Mucosa of gallbladder (tissue), 1 donor: ENCODE measurements around the gene TMEM60. TPM values are rescaled to one million over a fixed set of nuclear protein-coding genes. Genes with fewer than 3 reads are reported as not detected.
"Not testable (repeated sequence)": the region's sequence is repeated elsewhere in the genome, so short reads cannot be mapped to it uniquely, and the experiment has no call there.

Source experiments
- DNase-seq: peaks from one replicate; pipeline ENCODE4 v3.0.0-alpha.2; 2020; ENCODE audit warnings: low spot score
- total RNA-seq: library from RNA; stranded (reverse); gene quantifications from one replicate; pipeline ENCODE4 v1.2.1, GENCODE V29; 2021
- donor health status: DM: no; HTN: no; CAD: no.

The TMEM60 gene, protein sequence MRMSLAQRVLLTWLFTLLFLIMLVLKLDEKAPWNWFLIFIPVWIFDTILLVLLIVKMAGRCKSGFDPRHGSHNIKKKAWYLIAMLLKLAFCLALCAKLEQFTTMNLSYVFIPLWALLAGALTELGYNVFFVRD
- total RNA-seq: 12.2 TPM

DNA sequence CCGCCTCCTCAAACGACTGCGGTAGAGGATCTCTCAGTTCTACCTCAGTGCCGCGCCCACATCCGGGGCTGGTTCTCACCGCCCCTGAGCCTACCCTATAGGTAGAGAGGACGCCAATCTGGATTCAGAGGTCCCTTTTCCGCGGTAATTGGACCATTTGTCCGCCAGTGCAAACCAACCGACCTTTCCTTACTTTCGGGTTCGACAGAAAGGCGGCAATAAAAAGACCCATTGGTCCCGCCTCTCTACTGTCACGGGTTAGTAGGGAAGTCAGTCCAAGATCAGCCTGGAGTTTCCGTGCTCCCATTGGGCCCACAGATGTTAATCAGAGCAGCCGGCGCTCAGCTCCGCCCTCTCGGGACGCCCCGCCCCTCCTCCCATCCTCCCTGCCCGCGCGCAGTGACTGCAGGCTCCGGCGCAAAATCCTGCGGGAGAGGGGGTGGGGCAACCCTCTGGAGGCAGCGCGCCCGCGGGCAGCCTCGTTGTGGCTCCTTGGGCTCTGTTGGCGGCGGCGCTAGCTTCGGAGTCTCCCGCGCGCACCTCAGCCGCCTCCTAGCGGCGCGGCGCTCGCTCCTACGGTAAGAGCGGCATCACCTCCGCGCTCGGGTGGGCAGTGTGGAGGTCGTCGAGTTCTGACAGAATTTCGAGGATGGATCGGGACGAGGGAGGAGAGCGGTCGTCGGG, at the start of gene TMEM60, which contains the start of gene PHTF2:
TMEM60 (minus strand) TSS at position 41 of the 684 bp plus-strand sequence. CDS start 4,061 bp downstream, outside the sequence.
PHTF2 (plus strand) TSS at position 380 of the 684 bp plus-strand sequence.
- peak; percentile 99 for DNase-seq

DNA sequence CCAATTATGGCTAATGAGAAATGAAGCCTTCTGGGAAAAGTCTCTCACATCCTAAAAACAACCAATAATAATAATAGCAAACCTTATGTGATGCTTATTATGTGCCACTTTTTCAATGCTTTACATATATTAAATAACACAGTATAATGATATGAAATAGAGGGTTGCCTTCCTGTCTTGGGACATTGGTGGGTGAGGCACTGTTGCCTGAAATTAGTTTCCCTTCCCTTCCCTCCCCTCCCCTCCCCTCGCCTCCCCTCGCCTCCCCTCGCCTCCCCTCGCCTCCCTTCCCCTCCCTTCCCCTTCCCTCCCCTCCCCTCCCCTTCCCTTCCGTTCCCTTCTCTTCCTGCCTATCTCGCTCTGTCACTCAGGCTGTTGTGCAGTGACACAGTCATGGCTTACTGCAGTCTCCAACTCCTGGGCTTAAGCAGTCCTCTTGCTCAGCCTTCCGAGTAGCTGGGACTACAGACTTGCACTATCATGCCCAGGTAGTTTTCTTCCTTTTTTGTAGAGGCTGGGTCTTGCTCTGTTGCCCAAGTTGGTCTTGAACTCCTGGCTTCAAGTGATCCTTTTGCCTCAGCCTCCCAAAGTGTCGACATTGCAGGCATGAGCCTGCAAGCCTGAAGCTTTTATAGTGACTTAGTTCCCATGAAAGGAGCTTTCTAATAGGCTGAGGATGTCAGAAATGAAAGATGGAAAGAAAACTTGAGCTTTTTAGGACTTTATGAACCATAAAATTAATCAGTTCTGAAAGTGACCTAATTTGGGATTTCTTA, 48.3 kb upstream of the TMEM60 start:
- no peak for DNase-seq

DNA sequence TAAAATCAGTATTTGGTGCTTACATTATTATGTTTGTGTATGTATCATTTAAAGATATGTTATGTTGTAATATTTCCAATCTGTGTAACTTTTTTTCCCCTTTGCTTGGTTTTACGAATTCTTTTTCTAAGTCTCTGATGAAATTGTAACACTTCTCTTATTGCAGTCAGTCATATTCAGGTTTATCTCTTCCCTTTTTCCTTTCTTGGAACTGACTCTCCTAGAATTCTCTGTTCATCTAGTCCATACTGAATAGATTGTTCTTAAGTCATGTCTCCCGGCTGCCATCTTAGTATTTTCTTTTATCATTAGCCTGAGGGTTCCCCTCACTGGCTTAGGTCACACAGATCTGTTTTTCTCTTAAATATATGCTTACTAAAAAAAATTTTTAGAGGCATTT, 45.0 kb upstream of the TMEM60 start:
- no peak for DNase-seq

DNA sequence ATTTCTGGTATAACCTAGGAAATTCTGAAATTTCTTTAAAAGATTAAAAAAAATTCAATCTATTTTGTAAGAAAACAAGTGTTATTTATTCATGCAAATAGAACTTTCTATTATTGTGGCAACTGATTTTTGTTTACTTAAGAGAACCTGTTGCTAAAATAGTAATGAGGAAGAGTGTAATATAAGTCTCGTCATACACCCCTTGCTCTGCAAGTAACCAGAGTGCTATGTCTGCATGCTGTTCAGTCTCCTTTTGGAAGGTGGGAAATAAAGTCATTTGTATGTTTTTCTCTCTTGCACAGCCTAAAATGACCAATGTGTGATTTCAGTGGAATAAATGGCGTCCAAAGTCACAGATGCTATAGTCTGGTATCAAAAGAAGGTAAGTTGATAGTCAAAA, 41.7 kb upstream of the TMEM60 start:
- DNase-seq: no peak

DNA sequence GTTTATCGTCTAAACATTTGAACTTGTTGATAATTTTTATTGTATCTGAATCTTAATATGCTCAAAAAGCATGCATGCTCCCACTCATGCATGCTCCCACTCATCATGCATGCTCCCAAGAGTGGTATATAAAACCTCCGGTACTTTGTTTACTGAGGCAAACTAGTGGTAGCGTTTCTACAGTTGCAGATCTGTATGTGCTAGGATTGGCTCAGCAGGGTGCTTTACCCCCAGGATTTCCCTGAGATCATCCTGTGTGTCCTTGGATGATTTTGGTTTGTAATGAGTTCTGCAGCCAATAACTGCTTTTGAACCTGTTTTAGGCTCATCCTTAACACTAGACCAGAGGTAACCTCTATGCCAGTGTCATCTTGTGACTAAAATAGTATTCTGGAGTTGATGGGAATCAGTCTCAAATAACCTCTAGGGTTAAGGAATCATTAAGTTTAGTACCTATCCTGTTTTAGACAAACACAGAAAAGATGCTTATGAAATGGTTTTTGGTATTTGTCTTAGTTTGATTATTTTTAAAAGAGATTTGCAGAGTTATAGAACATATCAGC, 40.8 kb upstream of the TMEM60 start:
- DNase-seq: no peak

DNA sequence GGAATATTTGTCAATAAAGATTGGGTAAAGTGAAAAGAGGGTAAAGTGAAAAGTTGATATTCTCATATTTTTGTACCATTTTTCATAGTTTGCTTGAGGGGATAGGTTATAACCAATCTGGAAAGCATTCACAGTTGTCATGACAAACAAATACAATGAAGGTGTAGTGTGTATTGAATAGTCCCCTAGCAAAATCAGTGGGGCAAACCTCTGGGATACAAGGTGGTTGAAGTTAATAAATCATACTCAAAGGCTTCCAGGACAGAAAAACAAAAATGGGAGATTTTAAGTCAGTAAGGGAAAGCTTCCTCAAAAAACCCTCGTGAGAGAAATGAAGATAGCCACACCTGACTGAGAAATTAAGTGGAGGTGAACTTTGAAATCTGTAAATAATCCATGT, 39.7 kb upstream of the TMEM60 start:
- no peak for DNase-seq

DNA sequence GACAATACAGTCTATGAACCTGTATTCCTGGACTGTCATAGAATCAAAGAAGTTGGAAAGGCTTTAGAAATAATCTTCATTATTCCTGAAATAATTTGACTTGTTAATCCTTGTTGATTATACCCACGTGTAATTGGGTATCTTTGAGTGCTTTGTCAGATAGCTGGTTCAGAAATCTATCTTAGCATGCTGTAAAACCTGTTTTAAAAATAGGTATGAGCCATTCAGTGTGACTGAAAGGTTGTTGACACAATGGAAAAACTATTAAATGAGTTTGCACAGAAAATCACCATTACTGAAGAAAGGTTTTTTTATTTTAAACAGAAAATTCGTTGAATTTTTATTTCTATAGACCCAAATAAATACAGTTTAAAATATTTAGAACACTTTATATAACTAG, 39.0 kb upstream of the TMEM60 start:
- no peak for DNase-seq

DNA sequence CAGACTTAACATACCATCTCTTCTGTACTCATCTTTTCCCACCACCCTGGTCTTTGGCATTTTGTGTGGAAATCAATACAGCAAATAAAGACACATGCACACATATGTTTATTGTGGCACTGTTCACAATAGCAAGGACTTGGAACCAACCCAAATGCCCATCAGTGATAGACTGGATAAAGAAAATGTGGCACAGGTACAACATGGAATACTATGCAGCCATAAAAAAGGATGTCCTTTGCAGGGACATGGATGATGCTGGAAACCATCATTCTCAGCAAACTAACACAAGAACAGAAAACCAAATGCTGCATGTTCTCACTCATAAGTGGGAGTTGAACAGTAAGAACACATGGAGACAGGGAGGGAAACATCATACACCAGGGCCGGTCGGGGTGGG, 38.2 kb upstream of the TMEM60 start:
- not testable (repeated sequence) for DNase-seq

DNA sequence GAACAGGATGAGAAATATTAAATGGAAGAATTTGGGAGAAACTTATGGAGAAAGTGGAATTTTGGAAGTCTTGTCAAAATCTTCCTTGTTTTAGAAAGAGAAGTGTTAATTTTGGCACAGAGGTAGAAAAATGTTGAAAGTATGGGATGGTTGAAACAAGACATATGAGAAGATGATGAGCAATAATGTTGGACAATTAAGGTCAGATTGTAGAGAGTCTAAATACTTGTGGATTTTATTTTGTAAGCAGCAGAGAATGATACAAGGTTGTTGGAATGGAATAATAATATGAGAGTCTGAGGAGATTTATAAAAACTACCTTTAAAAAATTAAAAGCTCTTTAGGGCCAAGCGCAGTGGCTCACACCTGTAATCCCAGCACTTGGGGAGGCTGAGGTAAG, 34.9 kb upstream of the TMEM60 start:
- DNase-seq: no peak

DNA sequence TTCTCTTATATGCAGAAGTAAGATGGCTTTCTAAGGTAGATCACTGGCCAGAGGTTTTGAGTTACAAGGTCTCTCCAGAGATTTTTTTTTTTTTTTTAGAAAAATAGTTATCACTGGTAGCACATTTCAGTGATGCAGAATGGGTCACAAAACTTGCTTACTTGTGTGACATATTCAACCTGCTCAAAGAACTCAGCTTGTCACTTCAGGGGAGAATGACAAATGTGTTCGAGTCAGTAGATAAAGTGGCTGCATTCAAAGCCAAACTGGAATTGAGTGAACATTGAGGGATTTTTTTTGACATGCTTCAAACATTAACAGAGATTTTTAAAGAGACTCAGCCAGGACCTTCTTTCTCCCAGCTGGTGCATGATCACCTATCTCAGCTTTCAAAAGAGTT, 33.7 kb upstream of the TMEM60 start:
- no peak for DNase-seq

DNA sequence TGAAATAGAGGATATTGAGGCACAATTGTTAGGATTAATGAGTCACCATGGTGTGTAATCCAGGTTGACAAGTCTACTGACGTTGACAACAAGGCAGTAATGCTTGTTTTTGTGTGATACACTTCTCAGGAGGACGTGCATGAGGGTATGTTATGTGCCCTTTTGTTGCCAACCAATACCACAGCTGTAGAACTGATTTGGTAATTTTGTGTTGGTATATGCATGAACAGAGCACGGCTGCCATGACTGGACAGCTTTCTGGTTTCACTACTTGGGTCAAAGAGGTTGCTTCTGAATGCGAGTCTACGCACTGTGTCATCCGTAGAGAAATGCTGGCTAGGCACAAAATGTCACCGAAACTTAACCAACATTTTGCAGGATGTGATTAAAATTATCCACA, 33.2 kb upstream of the TMEM60 start:
- DNase-seq: no peak

DNA sequence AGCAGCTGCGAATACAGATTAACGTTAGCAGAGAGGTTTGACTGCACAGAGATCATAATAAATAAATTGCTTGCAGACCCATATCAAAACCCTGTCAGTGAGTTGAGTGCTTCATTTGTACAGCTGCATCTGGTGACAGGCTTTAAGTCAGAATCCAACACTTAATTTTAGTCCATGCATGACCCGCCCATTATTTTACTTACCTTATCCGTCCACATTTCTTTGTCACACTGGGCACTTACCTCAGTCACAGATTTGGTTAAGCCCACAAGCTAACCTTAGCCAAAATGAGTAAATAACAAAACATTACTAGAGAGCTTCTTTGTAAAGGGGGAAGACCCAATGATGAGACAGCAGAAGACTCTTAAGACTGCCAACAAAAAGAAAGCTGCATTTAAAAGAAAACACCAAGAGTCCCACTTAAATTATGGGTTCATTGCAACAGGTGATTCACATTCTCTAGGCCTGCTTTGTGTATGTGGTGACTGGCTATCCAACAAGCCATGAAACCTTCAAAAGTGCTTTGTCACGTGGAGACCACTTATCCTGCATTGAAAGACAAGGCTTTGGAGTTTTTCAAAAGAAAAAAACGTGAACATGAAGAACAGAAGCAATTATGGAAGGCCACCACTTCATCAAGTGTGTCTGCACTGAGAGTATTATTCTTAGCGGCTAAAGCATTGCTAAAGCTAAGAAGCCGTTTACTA, 32.6 kb upstream of the TMEM60 start:
- no peak for DNase-seq

DNA sequence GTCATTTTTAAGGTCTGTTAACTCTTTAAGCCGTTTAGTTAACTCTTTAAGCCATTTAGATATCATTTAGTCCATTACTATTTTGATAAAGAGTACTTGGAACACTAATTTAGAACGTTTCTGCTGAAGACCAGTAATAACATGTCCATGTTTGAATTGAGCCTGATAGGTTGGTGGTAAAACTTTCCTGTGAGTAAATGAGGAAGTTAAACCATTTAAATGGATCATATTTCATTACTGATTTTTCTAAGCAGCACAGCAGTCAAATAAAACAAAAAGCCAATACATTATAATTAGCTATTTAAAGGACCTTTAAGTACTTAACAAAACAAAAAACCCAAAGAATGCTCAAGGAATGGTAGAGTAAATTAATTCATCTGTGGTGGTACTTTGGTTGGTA, 29.8 kb upstream of the TMEM60 start:
- no peak for DNase-seq

DNA sequence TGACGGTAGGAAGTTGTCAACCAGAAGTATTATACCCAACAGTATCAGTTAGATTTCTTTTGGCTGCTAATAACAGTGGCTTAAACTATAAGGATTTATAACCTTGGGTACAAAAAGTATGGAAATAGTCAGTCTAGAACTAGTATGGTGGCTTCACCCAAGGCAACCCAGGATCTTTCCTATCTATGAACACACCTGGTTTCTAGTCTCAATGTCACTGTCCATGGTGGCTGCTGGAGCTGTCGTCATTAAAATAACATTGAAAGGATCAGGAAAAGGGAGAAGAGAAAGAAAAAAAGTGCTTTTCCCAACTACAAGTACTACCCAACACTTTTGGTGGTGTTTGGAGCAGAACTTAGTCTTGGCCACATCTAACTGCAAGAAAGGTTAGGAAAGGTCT, 28.1 kb upstream of the TMEM60 start:
- DNase-seq: no peak

DNA sequence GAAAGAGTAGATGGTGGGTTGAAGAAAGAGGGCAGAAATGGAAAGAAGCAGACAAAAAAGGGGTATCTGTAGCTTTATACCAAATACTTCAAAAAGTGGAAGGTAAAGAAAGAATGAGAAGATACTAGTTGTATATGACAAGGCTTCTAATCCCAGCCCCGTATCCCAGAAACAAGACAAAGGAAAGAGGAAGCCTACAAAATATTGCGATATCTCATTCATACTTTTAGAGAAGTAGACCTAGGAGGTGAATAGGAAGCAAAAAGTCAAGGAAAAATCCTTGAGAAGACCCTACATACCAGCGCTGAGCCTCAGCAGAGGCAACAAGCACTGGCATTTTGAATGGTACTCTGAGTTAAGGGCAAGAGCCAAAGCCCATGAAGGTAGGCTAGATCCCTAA, 26.9 kb upstream of the TMEM60 start:
- no peak for DNase-seq

DNA sequence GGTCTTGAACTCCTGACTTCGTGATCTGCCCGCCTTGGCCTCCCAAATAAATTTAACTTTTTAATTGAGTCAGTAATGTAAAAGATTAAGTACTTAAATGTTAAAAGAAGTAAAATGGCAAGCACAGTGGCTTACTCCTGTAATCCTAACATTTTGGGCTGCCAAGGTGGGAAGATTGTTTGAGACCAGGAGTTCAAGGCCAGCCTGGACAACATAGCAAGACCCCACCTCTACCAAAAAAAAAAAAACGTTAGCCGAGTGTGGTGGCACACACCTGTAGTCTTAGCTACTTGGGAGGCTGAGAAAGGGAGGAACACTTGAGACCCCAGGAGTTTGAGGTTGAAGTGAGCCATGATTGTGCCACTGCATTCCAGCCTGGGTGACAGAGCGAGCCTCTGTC, 26.4 kb upstream of the TMEM60 start:
- DNase-seq: no peak

DNA sequence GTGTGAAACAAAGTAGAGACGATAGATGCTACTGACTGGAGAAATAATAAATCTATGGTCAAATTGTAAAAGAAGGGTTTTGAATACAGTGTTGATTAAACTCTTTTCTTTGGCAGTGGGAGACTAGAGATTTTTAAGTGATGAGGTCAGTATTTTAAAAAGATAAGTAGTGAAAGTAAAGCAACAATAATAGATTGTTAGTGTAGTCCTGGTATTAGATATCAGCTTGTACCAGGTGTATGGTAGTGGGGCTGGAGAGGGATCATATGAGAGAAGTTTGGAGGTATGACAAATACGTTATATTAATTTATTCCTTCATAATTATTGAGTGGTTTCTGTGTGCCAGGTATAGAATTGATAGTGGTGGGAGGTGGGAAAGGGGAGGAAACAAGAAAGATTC, 25.6 kb upstream of the TMEM60 start:
- no peak for DNase-seq

DNA sequence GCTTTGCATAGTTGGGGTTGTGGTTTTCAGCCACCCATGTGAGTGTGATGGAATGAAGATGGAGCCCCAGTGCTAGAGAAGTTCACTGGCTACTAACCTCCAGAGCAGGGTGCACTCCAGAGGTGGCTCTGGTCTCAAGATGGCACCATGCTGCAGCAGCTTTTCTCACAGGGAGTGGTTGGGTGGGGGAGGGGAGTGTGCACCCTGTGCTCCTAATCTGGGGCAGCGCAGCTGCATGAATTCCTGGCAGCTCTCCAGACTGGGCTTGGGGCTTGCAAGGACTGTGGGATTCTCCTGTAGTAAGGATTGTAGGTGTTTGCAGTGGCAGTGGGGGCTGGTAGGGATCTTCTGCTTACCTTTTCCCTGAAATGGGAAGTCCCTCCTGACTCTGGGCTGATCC, 24.0 kb upstream of the TMEM60 start:
- DNase-seq: no peak

DNA sequence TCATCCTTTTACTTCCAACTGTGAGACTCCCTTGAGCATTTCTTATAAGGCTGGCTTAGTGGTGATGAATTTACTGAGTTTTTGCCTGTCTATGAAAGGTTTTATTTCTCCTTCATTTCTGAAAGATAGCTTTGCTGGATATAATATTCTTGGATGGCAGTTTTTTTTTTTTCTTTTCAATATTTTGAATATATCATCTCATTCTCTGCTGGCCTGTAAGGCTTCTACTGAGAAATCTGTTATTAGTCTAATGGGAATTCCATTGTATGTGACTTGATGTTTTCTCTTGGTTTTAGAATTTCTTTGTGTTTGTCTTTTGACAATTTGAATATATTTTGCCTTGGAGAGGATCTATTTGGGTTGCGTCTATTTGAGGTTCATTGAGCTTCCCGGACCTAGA, 22.7 kb upstream of the TMEM60 start:
- DNase-seq: no peak

DNA sequence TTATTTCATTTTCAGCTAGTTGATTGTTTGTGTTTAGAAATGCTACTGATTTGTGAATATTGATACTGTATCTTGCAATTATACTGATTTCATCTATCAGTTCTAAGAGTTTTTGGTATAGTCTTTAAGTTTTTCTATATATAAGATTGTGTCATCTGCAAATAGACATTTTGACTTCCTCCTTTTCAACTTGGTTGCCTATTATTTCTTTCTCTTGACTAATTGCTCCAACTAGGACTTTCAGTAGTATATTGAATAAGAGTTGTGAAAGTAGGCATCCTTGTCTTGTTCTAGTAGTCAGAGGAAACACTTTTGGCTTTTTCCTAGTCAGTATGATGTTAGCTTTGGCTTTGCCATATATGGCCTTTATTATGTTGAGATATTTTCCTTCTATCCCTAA, 20.8 kb upstream of the TMEM60 start:
- no peak for DNase-seq

DNA sequence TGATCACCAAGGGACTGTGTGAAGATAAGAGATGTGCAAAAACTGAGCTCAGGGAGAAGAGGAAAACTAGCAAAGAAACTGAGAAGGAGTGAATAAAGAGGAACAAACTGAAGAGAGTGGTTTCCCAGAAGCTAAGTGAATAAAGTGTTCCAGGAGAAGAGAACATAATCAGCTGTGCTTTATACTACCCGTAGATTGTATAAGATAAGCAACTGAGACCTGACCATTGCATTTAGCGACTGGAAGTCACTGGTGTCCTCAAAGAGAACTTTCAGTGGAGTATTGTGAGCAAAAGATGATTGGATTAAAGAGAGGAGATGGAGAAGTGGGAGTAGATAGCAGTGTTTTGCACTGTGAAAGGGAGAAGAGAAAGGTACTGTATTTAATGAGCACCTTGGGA, 14.9 kb upstream of the TMEM60 start:
- no peak for DNase-seq

DNA sequence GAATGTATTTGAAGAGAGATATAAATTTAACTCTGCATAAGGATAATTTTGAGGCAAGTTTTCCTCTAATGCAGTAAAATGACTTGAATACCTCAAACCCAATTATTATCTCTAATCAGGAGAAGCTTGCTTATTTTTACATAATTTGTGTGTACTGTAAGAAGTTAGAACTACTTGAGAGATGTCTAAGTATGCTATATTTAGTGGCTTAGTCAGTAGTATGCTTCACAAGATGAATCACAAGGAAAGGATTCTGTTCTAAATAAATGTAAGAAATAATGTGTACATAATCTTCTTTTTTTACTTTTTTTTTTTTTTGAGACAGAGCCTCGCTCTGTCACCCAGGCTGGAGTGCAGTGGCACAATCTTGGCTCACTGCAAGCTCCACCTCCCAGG, 14.1 kb upstream of the TMEM60 start:
- DNase-seq: no peak
